Measurements from ENCODE around the gene TBC1D5. TPM values are rescaled to one million over a fixed set of nuclear protein-coding genes. Genes with fewer than 3 reads are reported as not detected.
"Not testable (repeated sequence)": the region's sequence is repeated elsewhere in the genome, so short reads cannot be mapped to it uniquely, and the experiment has no call there.

Gene TBC1D5
- polyA plus RNA-seq, 6 donors from 2014 or later: 54.7 to 83.0 (median 73.6) TPM

DNA sequence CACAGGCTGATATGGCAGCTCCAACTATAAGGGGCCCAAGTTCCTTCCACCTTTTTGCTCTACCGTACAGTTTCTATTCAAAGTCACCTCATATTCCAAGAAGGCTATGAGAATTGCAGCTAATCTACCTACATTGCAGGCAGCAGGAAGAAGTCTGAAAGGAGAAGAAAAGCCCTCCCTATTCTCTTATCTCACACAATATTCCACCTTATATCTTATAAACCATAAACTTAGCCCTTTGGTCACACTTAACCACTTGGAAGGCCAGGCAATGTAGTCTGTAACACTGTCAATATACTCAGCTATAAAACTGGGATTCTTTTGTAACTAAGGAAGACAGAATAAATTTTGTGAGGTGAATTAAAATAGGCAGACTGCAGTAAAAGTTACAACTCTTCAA lies 54.9 kb downstream of the TBC1D5 start:
- Mint-ChIP-seq H3K27me3 (no peaks in the 10 kb centered on the region), H3K27ac (peak overlapping the region in 2 of 6 donors; percentile 31 to 50), H3K36me3 (no peaks in the 10 kb centered on the region), H3K9me3 (no peaks in the 10 kb centered on the region), H3K4me1 (peaks cover 11 to 35% (median 32%) of the 10 kb centered on the region in 3 donors), H3K4me3 (no peak overlapping the region)
- no peak for ATAC-seq (ENCODE audit: low read depth in 2 of 2)
- no peak for DNase-seq

DNA sequence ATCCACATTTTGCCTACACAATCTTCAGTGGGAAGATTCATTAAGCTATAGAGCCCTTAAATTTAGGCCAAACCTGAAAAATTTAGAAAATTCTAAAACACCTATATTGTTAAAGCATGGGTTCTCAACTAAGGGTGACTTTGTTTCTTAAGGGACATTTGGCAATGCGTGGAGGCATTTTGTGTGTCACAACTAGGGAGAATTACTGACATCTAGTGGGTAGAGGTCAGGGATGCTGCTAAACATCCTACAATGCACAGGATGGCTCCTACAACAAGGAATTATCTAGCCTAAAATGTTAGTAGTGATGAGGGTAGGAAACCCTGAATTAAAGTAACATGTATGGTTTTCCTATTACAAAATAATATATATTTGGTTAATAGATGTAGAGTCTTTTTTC lies 55.8 kb downstream of the TBC1D5 start:
- H3K27ac Mint-ChIP-seq: no peak overlapping the region
- H3K36me3 Mint-ChIP-seq: no peaks in the 10 kb centered on the region
- ATAC-seq (ENCODE audit: low read depth in 2 of 2): no peak
- peaks cover 10 to 35% (median 27%) of the 10 kb centered on the region in 3 donors for H3K4me1 Mint-ChIP-seq
- DNase-seq: no peak
- no peaks in the 10 kb centered on the region for H3K27me3 Mint-ChIP-seq
- no peaks in the 10 kb centered on the region for H3K9me3 Mint-ChIP-seq
- H3K4me3 Mint-ChIP-seq: no peak overlapping the region

DNA sequence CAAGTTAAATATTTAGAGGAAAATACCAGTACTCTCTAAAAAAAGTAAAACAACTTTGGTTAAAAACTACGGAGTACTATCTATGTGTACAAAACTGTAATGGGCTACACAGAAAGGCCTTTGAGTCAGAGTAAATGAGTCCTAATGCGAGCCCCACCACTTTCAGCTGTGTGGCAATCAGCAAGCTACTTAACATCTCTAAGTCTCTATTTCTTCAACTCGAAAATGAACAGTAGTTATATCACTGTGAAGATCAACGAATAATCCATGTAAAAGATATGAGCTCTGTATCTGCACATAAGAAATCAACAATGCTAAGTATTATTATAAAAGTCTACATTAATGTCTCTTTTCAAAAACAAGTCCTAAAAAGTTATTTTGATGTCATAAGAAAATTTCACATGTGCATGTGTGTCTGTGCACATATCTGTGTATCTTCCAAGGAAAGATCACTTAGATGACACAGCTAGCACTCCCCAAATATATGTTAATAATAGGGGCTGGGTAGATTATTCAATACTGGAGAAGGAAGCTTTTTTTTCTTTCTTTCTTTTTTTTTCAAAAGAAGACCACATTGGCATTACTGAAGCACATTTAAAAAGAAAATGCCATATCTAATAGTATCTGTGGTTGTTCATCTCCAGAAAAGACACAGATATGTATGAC lies 58.8 kb downstream of the TBC1D5 start:
- Mint-ChIP-seq H3K27ac (no peak overlapping the region), H3K4me3 (no peak overlapping the region), H3K27me3 (no peaks in the 10 kb centered on the region), H3K36me3 (no peaks in the 10 kb centered on the region), H3K4me1 (peaks cover 13 to 17% (median 15%) of the 10 kb centered on the region in 3 donors), H3K9me3 (no peaks in the 10 kb centered on the region)
- ATAC-seq (ENCODE audit: low read depth in 2 of 2): no peak
- DNase-seq: no peak

DNA sequence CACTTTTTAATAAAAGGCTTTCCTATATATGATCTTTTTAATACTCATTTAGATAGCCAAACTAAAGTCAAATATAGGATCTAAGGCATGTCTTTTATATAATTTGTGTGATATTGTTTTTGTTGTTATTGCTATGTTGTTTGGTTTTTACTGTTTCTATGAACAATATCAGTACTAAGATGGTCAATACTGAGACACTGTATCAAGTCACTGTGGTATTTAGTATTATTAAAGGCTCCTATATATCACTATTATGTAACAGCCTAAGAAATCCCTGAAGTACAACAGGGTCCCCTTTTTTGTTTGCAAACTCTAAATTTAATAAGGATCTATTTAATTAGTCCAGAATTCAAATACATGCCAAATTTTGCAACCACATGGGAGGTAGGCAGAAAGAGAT lies 61.9 kb downstream of the TBC1D5 start:
- H3K4me1 Mint-ChIP-seq: peaks cover 4 to 11% (median 5%) of the 10 kb centered on the region in 3 donors

DNA sequence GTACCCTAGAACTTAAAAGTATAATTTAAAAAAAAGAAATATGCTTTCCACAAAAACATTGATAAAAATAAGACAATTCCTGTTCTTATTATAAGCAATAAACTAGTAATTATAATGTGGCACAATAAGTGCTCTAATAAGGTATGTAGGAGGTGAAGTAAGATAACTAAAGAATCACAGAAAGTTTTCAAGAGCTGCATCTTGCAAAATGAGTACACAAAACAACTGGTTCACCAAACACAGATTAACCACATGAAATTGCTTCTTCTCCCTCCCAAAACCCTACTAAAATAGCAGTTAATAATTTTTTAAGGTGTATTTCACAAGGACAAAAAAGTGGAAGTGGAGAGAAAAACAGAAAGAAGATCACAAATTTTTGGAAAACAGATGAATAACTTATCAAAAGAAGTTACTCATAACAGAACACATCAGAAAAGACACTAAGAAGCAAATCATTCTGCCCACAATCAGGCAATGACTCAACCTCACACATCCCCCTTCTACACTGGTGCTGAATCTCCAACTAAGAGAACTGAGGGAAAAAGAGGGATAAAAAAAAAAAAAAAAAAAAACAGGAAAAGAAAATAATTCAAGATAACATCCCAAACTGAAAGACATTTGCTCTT lies 64.2 kb downstream of the TBC1D5 start:
- Mint-ChIP-seq H3K4me1 (peaks cover 3 to 11% (median 5%) of the 10 kb centered on the region in 3 donors), H3K27ac (no peak overlapping the region), H3K36me3 (no peaks in the 10 kb centered on the region), H3K4me3 (no peak overlapping the region), H3K27me3 (no peaks in the 10 kb centered on the region), H3K9me3 (peaks cover 0 to 5% (median 0%) of the 10 kb centered on the region in 7 donors)
- no peak for ATAC-seq (ENCODE audit: low read depth in 2 of 2)
- DNase-seq: no peak

More for the DNA sequence above, 61.9 kb downstream of the TBC1D5 start:
- H3K4me3 Mint-ChIP-seq: no peak overlapping the region
- DNase-seq (no peak), ATAC-seq (ENCODE audit: low read depth in 2 of 2) (no peak)
- no peaks in the 10 kb centered on the region for H3K36me3 Mint-ChIP-seq
- peak overlapping the region in 1 of 6 donors; percentile 19 for H3K27ac Mint-ChIP-seq
- no peaks in the 10 kb centered on the region for H3K27me3 Mint-ChIP-seq
- peaks cover 0 to 5% (median 0%) of the 10 kb centered on the region in 7 donors for H3K9me3 Mint-ChIP-seq

DNA sequence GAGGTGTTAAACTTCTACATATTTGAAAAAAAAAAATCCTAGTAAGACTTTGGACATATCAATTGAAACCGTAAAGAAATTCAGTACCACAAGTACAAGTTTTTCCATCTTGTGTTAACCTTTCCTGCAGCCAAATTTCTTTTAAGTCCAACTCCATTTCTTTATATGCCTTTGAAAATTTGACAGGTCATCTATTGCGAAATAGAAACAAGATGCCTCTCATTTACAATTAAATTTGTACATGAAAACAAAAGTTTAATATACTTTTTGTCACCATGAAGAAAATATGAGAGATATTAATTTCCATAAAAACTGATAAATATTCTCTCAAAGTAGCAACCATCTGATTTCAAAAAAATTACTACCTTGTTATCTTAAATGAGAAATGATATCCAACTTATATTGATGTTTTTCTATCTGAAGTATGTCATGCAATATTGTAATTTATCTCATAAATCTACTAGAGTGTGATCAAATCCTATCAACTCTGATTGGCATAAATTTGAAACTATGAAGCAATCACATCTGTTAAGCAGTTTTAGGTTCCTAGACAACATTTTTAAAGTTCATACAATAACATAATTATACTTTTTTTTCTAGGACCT lies 68.2 kb downstream of the TBC1D5 start:
- Mint-ChIP-seq H3K27me3 (no peaks in the 10 kb centered on the region), H3K9me3 (peaks cover 0 to 9% (median 0%) of the 10 kb centered on the region in 7 donors), H3K36me3 (peaks cover 0 to 12% of the 10 kb centered on the region in 2 donors), H3K4me1 (peaks cover 0 to 8% (median 5%) of the 10 kb centered on the region in 3 donors), H3K4me3 (no peak overlapping the region), H3K27ac (peak overlapping the region in 1 of 6 donors; percentile 47)
- DNase-seq (no peak), ATAC-seq (ENCODE audit: low read depth in 2 of 2) (no peak)

DNA sequence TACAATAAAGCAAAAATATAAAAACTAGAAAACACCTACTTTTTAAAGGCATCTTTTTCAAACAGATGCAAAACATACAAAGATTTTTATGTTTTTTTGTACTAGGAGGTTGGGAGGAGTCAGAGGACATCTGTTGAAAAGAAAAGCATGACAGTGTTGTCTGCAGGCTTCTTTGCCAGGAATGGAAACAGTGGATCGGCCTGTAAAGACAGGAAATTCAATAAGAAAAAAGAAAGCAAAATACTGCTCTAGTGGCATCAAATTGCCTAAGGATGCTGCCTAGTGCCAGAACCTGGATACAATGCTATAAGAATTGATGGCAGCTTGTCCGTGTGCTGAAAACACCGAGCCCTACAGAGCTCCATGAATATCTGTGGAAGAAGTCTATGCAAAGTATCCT lies 69.9 kb downstream of the TBC1D5 start:
- Mint-ChIP-seq H3K36me3 (peaks cover 0 to 18% of the 10 kb centered on the region in 2 donors), H3K9me3 (peaks cover 0 to 9% (median 1%) of the 10 kb centered on the region in 7 donors), H3K27ac (peak overlapping the region in 1 of 6 donors; percentile 47), H3K4me3 (no peak overlapping the region), H3K4me1 (peaks cover 0 to 8% (median 6%) of the 10 kb centered on the region in 3 donors), H3K27me3 (no peaks in the 10 kb centered on the region)
- DNase-seq (no peak), ATAC-seq (ENCODE audit: low read depth in 2 of 2) (no peak)

DNA sequence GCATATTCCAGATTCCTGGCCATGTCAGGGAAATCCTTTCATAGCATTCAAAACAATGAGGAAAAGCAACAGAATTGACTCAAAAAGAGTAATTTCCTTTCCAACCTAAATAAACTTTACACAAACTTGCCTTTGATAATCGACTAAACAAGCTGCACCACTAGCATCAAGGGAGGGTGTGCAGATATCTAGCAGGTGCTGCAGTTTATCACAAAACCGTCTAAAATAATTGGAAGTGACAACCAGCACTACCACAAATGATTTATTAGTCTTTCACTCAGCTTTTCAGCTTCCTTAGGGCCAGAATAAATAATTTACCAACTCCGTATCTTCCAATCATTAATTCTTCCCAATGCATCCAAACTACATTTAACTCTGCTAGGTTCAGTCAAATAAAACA lies 71.7 kb downstream of the TBC1D5 start:
- no peaks in the 10 kb centered on the region for H3K27me3 Mint-ChIP-seq
- ATAC-seq (ENCODE audit: low read depth in 2 of 2) (no peak), DNase-seq (no peak)
- H3K9me3 Mint-ChIP-seq: peaks cover 0 to 4% (median 1%) of the 10 kb centered on the region in 7 donors
- peaks cover 0 to 18% of the 10 kb centered on the region in 2 donors for H3K36me3 Mint-ChIP-seq
- H3K4me3 Mint-ChIP-seq: no peak overlapping the region
- H3K4me1 Mint-ChIP-seq: peaks cover 6 to 8% (median 7%) of the 10 kb centered on the region in 3 donors
- H3K27ac Mint-ChIP-seq: peak overlapping the region in 2 of 6 donors; percentile 17 to 63

DNA sequence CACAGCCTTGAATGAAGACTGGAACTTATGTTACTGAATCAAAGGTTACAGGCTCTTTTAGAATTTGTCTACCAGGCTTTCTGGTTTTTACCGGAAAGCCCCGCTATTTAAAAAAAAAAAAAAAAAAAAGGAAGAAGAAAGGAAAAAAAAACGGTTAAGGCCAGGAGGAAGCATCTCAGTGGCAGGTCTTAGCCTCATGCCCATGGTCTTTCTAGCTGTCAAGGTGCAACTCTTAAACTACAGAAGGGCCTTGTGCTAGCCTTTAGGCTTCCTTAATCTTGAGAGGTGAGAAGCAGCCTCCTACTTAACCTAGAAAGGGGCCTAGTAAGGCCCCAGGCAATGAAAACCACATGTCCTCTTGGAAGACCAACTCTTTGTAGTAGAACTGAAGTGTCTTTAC lies 77.5 kb downstream of the TBC1D5 start:
- no peak overlapping the region for H3K4me3 Mint-ChIP-seq
- ATAC-seq (ENCODE audit: low read depth in 2 of 2) (peak; percentile 48 to 68), DNase-seq (peak; percentile 3)
- H3K9me3 Mint-ChIP-seq: peaks cover 0 to 4% (median 1%) of the 10 kb centered on the region in 7 donors
- H3K36me3 Mint-ChIP-seq: peaks cover 0 to 6% of the 10 kb centered on the region in 2 donors
- H3K27ac Mint-ChIP-seq: peak overlapping the region in 1 of 6 donors; percentile 67
- no peaks in the 10 kb centered on the region for H3K27me3 Mint-ChIP-seq
- peaks cover 15 to 28% (median 21%) of the 10 kb centered on the region in 3 donors for H3K4me1 Mint-ChIP-seq

DNA sequence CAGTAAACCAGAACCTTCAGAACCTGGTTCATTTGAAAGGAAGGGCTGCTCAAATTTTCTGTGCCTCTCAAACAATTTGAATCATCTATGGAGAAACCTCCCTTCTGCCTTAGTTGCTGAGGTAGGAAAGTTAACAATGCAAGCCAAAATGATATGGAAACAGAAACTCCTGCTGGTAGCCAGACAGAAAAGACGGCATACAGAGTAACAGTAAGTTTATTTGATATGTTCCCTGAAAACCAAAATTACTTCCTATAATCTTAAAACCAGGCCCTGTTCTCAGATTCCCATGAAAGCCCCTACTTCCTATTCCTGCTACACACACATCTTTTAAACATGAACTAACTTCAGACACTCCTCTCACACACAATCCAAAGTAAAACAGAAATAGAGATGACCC lies 86.2 kb downstream of the TBC1D5 start:
- Mint-ChIP-seq H3K9me3 (no peaks in the 10 kb centered on the region), H3K27me3 (no peaks in the 10 kb centered on the region), H3K4me3 (no peak overlapping the region), H3K27ac (peak overlapping the region in 3 of 6 donors; percentile 16 to 82 (median 37)), H3K36me3 (no peaks in the 10 kb centered on the region), H3K4me1 (peaks cover 20 to 40% (median 21%) of the 10 kb centered on the region in 3 donors)
- ATAC-seq (ENCODE audit: low read depth in 2 of 2) (no peak), DNase-seq (no peak)

DNA sequence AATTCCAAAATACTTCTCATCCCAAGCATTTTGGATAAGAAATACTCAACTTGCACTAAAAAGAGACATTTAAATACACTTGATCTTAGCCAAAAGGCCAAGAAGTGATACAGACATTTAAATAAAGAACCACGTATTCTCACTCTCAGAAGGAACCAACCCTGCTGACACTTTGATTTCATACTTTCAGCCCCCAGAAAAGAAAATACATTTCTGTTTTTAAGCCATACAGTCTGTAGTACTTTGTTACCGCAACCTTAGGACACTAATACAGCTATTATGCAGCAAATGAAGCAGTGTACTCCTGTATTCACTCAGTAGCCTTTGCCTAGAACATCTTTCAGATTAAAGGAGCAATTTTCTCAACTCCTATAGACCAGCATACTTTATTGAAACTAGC lies 86.7 kb downstream of the TBC1D5 start:
- Mint-ChIP-seq H3K4me3 (no peak overlapping the region), H3K27me3 (no peaks in the 10 kb centered on the region), H3K9me3 (no peaks in the 10 kb centered on the region), H3K27ac (peak overlapping the region in 1 of 6 donors; percentile 16), H3K4me1 (peaks cover 20 to 40% (median 21%) of the 10 kb centered on the region in 3 donors), H3K36me3 (no peaks in the 10 kb centered on the region)
- ATAC-seq (ENCODE audit: low read depth in 2 of 2) (no peak), DNase-seq (no peak)

DNA sequence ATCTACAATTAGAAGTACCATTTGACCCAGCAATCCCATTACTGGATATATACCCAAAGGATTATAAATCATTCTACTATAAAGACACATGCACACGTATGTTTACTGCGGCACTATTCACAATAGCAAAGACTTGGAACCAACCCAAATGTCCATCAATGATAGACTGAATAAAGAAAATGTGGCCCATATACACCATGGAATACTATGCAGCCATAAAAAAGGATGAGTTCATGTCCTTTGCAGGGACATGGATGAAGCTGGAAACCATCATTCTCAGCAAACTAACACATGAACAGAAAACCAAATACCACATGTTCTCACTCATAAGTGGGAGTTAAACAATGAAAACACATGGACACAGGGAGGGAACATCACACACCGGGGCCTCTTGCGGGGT lies 92.7 kb downstream of the TBC1D5 start:
- H3K27me3 Mint-ChIP-seq: not testable (repeated sequence)

DNA sequence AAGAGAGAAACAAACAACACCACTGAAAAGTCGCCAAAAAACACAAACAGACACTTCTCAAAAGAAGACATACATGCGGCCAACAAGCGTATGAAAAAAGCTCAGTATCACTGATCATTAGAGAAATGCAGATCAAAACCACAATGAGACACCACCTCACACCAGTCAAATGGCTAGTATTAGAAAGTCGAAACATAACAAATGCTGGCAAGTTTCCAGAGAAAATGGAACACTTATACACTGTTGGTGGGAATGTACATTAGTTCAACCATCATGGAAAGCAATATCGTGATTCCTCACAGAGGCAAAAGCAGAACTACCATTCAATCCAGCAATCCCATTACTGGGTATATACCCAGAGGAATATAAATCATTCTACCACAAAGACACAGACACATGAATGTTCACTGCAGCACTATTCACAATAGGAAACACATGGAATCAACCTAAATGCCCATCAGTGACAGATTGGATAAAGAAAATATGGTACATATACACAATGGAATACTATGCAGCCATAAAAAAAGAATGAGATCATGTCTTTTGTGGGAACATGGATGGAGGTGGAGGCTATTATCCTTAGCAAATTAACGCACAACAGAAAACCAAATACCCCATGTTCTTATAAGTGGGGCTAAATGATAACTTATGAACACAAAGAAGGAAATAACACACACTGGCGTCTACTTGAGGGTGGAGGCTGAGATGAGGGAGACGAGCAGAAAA lies 93.6 kb downstream of the TBC1D5 start:
- not testable (repeated sequence) for H3K36me3 Mint-ChIP-seq; ATAC-seq (ENCODE audit: low read depth in 2 of 2)
- peaks cover 4 to 12% (median 10%) of the 10 kb centered on the region in 3 donors for H3K4me1 Mint-ChIP-seq

More for the DNA sequence above, 92.7 kb downstream of the TBC1D5 start:
- H3K9me3 Mint-ChIP-seq: peaks cover 0 to 10% (median 4%) of the 10 kb centered on the region in 7 donors
- H3K27ac Mint-ChIP-seq; H3K4me3 Mint-ChIP-seq; H3K36me3 Mint-ChIP-seq; DNase-seq; ATAC-seq (ENCODE audit: low read depth in 2 of 2): not testable (repeated sequence)
- peaks cover 4 to 12% (median 11%) of the 10 kb centered on the region in 3 donors for H3K4me1 Mint-ChIP-seq

More for the DNA sequence above, 93.6 kb downstream of the TBC1D5 start:
- DNase-seq, H3K4me3 Mint-ChIP-seq, H3K27me3 Mint-ChIP-seq, H3K27ac Mint-ChIP-seq: not testable (repeated sequence)
- H3K9me3 Mint-ChIP-seq: peaks cover 0 to 10% (median 4%) of the 10 kb centered on the region in 7 donors

Data from naive B cell (primary cell).